Keratinocyte (primary cell): Measurements from ENCODE around the gene ITFG1. TPM values are rescaled to one million over a fixed set of nuclear protein-coding genes. Genes with fewer than 3 reads are reported as not detected.

ENCODE experiments used
- DNase-seq: peaks from one replicate; pipeline ENCODE4 v3.0.0-alpha.2; 2011; ENCODE audit warnings: low read depth, missing footprints, low spot score
- FAIRE-seq: peaks from 2 replicates; lab custom pipeline; 2011; peaks lifted over from hg19 to GRCh38; lab: Jason Lieb, UNC
- H2AFZ ChIP-seq: 2 replicates; pipeline ENCODE4 v1.6.0; 2012; ENCODE audit warnings: low read length, control low read depth, inconsistent platforms; ENCODE audit not compliant: control insufficient read depth
- H3K27ac ChIP-seq: 2 replicates; pipeline ENCODE4 v1.5.1; 2011; ENCODE audit warnings: low read length; ENCODE audit not compliant: control insufficient read depth, insufficient read depth
- H3K27me3 ChIP-seq: 3 replicates; pipeline ENCODE4 v1.6.0; 2011; ENCODE audit warnings: low read length; ENCODE audit not compliant: control insufficient read depth, insufficient read depth; ENCODE audit errors: extremely low read depth
- H3K36me3 ChIP-seq, 2 experiments: 2 replicates in 1 of 2; 3 replicates in 1 of 2; pipeline ENCODE4 v1.5.1; 2011; ENCODE audit warnings: low read length in 2 of 2, mild to moderate bottlenecking in 1 of 2; ENCODE audit not compliant: control insufficient read depth in 2 of 2, insufficient read depth in 2 of 2; ENCODE audit errors: extremely low read depth in 1 of 2
- H3K4me1 ChIP-seq: 3 replicates; pipeline ENCODE4 v1.5.1; 2011; ENCODE audit warnings: low read length; ENCODE audit not compliant: control insufficient read depth, insufficient read depth; ENCODE audit errors: extremely low read depth
- H3K4me2 ChIP-seq: 3 replicates; pipeline ENCODE4 v1.6.0; 2011; ENCODE audit warnings: low read depth, low read length; ENCODE audit not compliant: control insufficient read depth, insufficient read depth; ENCODE audit errors: extremely low read depth
- H3K4me3 ChIP-seq, 3 experiments: fragments of 200-600 bp in 1 of 3; sonication (generic) in 1 of 3; 2 replicates in 2 of 3; 3 replicates in 1 of 3; pipeline ENCODE4 v1.5.1; 2011 to 2016; ENCODE audit warnings: low read length in 3 of 3, mild to moderate bottlenecking in 3 of 3, control low read depth in 2 of 3, inconsistent platforms in 1 of 3, low read depth in 1 of 3, mixed read lengths in 1 of 3, mixed run types in 1 of 3, moderate library complexity in 1 of 3; ENCODE audit not compliant: control insufficient read depth in 2 of 3, insufficient read depth in 2 of 3; ENCODE audit errors: extremely low read depth in 1 of 3
- H3K79me2 ChIP-seq: 2 replicates; pipeline ENCODE4 v1.6.0; 2012; ENCODE audit warnings: low read length; ENCODE audit not compliant: control insufficient read depth, insufficient read depth
- H3K9ac ChIP-seq: 3 replicates; pipeline ENCODE4 v1.6.0; 2011; ENCODE audit warnings: low read length; ENCODE audit not compliant: control insufficient read depth, insufficient read depth; ENCODE audit errors: extremely low read depth
- H3K9me1 ChIP-seq: 3 replicates; pipeline ENCODE4 v1.6.0; 2011; ENCODE audit warnings: low read length; ENCODE audit not compliant: control insufficient read depth, insufficient read depth; ENCODE audit errors: extremely low read depth
- H3K9me3 ChIP-seq: 2 replicates; pipeline ENCODE4 v1.5.1; 2012; ENCODE audit warnings: low read depth, low read length; ENCODE audit not compliant: control insufficient read depth
- H4K20me1 ChIP-seq: 3 replicates; pipeline ENCODE4 v1.6.0; 2011; ENCODE audit warnings: low read length; ENCODE audit not compliant: control insufficient read depth, insufficient read depth; ENCODE audit errors: extremely low read depth
- CTCF ChIP-seq, 3 experiments: IDR thresholded peaks in 1 of 3; conservative IDR thresholded peaks in 1 of 3; optimal IDR thresholded peaks in 1 of 3; 2 replicates in 2 of 3; 3 replicates in 1 of 3; pipeline versions ENCODE3 to v1.5.1; 2011; ENCODE audit warnings: low read length in 3 of 3, mild to moderate bottlenecking in 3 of 3, moderate library complexity in 2 of 3, control low read depth in 1 of 3, inconsistent platforms in 1 of 3; ENCODE audit not compliant: insufficient read depth in 2 of 3; ENCODE audit errors: extremely low read depth in 1 of 3
- EZH2 ChIP-seq: IDR thresholded peaks from one replicate; pipeline ENCODE4 v1.6.1; 2012; ENCODE audit warnings: inconsistent platforms, mild to moderate bottlenecking, low read length, moderate library complexity
- dilution Hi-C: fragments of 300-500 bp; cut with MboI; formaldehyde crosslinking; loops from one replicate; pipeline ENCODE4 v1.7.0; 2020; ENCODE audit warnings: low sequenced_read_pairs; ENCODE audit not compliant: extremely low pct_ligation_motif_present
- polyA plus RNA-seq, 5 experiments: library from polyadenylated mRNA; depleted of rRNA in 3 of 5; stranded (reverse) in 3 of 5; stranded (forward) in 1 of 5; unstranded in 1 of 5; fragments of >200 nt; gene quantifications; 1 replicate in 1 of 5; 2 replicates in 3 of 5; 3 replicates in 1 of 5; pipeline versions ENCODE4 v1.2.1 to v1.2.3, GENCODE V29; 2011 to 2012; ENCODE audit warnings: missing spikeins in 2 of 5, low read depth in 1 of 5, low replicate concordance in 1 of 5

ITFG1 gene
- polyA plus RNA-seq, 1 donor (not counting 4 experiments of a cell fraction or from before 2014, with no cell fraction given) = 83.8 TPM

GRCh38 chr16:47377154-47377553 lies 83.7 kb downstream of the ITFG1 start:
- DNase-seq (no peak), FAIRE-seq (peak; percentile 44)
- no peaks in the 10 kb centered on the region for H3K4me1 ChIP-seq
- H3K4me2 ChIP-seq = no peak overlapping the region
- no peak overlapping the region for H2AFZ ChIP-seq
- no peak overlapping the region for H3K4me3 ChIP-seq
- peaks cover 0 to 2% of the 10 kb centered on the region in 2 experiments for H3K36me3 ChIP-seq
- H3K9me3 ChIP-seq = no peaks in the 10 kb centered on the region
- no peaks in the 10 kb centered on the region for H3K79me2 ChIP-seq
- dilution Hi-C loops = no loop called here
- no peaks in the 10 kb centered on the region for H4K20me1 ChIP-seq
- H3K27me3 ChIP-seq = no peaks in the 10 kb centered on the region
- no peak overlapping the region for H3K27ac ChIP-seq
- TF ChIP-seq EZH2 = no peak
- no peak for TF ChIP-seq CTCF (optimal IDR thresholded peaks at IDR 0.05 in 1 of 3, IDR thresholded peaks at IDR 0.05 in 1 of 3, conservative IDR thresholded peaks at IDR 0.05 in 1 of 3; ENCODE audit: extremely low read depth in 1 of 3, insufficient read depth in 2 of 3, low read length in 3 of 3)
- no peak overlapping the region for H3K9ac ChIP-seq
- no peaks in the 10 kb centered on the region for H3K9me1 ChIP-seq

GRCh38 chr16:47375423-47375822 lies 85.4 kb downstream of the ITFG1 start:
- no peak overlapping the region for H3K9ac ChIP-seq
- no peak overlapping the region for H3K4me3 ChIP-seq
- DNase-seq = no peak
- no peak overlapping the region for H3K27ac ChIP-seq
- H3K27me3 ChIP-seq = no peaks in the 10 kb centered on the region
- H3K4me2 ChIP-seq = no peak overlapping the region
- H3K4me1 ChIP-seq = no peaks in the 10 kb centered on the region
- H3K9me3 ChIP-seq = no peaks in the 10 kb centered on the region
- H3K36me3 ChIP-seq = peaks cover 0 to 2% of the 10 kb centered on the region in 2 experiments
- FAIRE-seq = no peak
- TF ChIP-seq CTCF (optimal IDR thresholded peaks at IDR 0.05 in 1 of 3, IDR thresholded peaks at IDR 0.05 in 1 of 3, conservative IDR thresholded peaks at IDR 0.05 in 1 of 3; ENCODE audit: extremely low read depth in 1 of 3, insufficient read depth in 2 of 3, low read length in 3 of 3) (no peak), EZH2 (no peak)
- dilution Hi-C loops = no loop called here
- H3K9me1 ChIP-seq = no peaks in the 10 kb centered on the region
- H2AFZ ChIP-seq = no peak overlapping the region
- H3K79me2 ChIP-seq = no peaks in the 10 kb centered on the region
- H4K20me1 ChIP-seq = no peaks in the 10 kb centered on the region
